HUES64 (cell line): ENCODE data around the gene CCDC69. TPM values are rescaled to one million over a fixed set of nuclear protein-coding genes. Genes with fewer than 3 reads are reported as not detected.

Experiments used
- H3K27ac ChIP-seq: 2 replicates; pipeline ENCODE4 v1.7.0; 2013; ENCODE audit warnings: low read depth, low read length, inconsistent platforms
- H3K27me3 ChIP-seq: 2 replicates; pipeline ENCODE4 v1.6.1; 2013; ENCODE audit warnings: mild to moderate bottlenecking, low read length; ENCODE audit not compliant: insufficient read depth
- H3K36me3 ChIP-seq: 2 replicates; pipeline ENCODE4 v1.6.1; 2013; ENCODE audit warnings: mild to moderate bottlenecking, low read length; ENCODE audit not compliant: insufficient read depth
- H3K4me1 ChIP-seq: 2 replicates; pipeline ENCODE4 v1.6.1; 2013; ENCODE audit warnings: mild to moderate bottlenecking, low read length, moderate library complexity; ENCODE audit not compliant: insufficient read depth
- H3K4me3 ChIP-seq: 2 replicates; pipeline ENCODE4 v1.5.1; 2013; ENCODE audit warnings: mild to moderate bottlenecking, low read length, moderate library complexity
- H3K9ac ChIP-seq: 2 replicates; pipeline ENCODE4 v1.6.1; 2013; ENCODE audit warnings: mild to moderate bottlenecking, low read depth, low read length
- H3K9me3 ChIP-seq: 2 replicates; pipeline ENCODE4 v1.6.1; 2013; ENCODE audit warnings: low read depth, low read length; ENCODE audit not compliant: insufficient read depth
- WGBS: fragments of 150-250, 120-280 bp; methylation state at CpG from one replicate; pipeline ENCODE4 v1.1.7; 2013; ENCODE audit warnings: missing lambda C conversion rate; 5-methylcytosine and 5-hydroxymethylcytosine counted together
- polyA plus RNA-seq, 2 experiments: library from polyadenylated mRNA; stranded (reverse); fragments of 50-300 nt; gene quantifications; one replicate each; pipeline ENCODE4 v1.2.3, GENCODE V29; 2013

CCDC69 gene
- polyA plus RNA-seq (2013, experiment 1 of 2) = 5.4 TPM
- 4.9 TPM for polyA plus RNA-seq (2013, experiment 2 of 2)

- Histone ChIP-seq H3K4me1 (peaks cover 14% of the 10 kb centered on the region), H3K9ac (peak within 1 kb of the TSS; percentile 61), H3K9me3 (no peaks in the 10 kb centered on the region), H3K36me3 (no peaks in the 10 kb centered on the region), H3K4me3 (peak within 1 kb of the TSS; percentile 77), H3K27me3 (peaks cover 19% of the 10 kb centered on the region), H3K27ac (no peak within 1 kb of the TSS)
- 2% methylated on average over 58 of the region's 58 CpGs for WGBS
Measured at GRCh38 chr5:151223447-151224264, at the start of gene CCDC69. CCDC69 (minus strand) TSS chr5:151224092; CDS start chr5:151223970, 122 bp downstream.

DNA sequence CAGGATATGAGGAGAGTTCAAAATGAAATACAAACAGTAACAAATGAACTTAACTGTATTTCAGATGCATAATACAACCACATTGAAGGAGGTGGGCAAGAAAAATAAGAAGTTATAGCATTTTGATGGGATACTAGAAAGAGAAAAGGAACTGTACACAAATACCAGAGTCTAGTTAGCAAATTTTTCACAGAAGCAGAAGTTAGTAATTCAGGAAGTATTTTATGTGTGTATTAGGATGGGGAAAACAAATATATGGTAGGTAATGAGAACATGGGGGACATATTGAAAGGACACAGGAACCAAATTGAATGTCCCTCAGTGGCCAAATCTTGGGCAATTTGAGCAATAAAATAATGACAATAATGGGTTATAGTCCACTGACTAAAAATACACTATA is 47.4 kb upstream of the CCDC69 start:
- H3K36me3 ChIP-seq = peaks cover 15% of the 10 kb centered on the region

DNA sequence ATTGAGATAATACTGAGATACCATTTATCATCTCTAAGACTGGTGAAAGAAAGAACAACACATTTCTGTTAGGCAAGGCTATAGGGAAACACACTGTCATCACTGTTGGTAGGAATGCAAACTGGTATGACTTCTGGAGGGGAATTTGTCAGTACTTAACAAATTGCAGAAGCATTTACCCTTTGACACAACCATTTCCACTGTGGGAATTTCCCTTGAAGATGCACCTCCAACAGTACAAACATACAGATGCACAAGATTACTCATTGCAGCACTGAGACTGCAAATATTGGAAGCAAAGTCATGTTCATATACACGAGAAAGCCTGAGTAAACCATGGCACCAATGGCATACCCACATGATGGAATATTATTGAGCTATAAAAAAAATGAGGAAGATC is 46.7 kb upstream of the CCDC69 start:
- Histone ChIP-seq H3K36me3 (peaks cover 15% of the 10 kb centered on the region), H3K27me3 (no peaks in the 10 kb centered on the region), H3K4me1 (no peaks in the 10 kb centered on the region), H3K9me3 (no peaks in the 10 kb centered on the region), H3K27ac (no peak overlapping the region), H3K9ac (no peak overlapping the region), H3K4me3 (no peak overlapping the region)
- 100% methylated on average over 1 of the region's 1 CpG for WGBS

More for the DNA sequence above, 47.4 kb upstream of the CCDC69 start:
- Histone ChIP-seq H3K4me1 (no peaks in the 10 kb centered on the region), H3K9ac (no peak overlapping the region), H3K9me3 (no peaks in the 10 kb centered on the region), H3K4me3 (no peak overlapping the region), H3K27me3 (no peaks in the 10 kb centered on the region), H3K27ac (no peak overlapping the region)

DNA sequence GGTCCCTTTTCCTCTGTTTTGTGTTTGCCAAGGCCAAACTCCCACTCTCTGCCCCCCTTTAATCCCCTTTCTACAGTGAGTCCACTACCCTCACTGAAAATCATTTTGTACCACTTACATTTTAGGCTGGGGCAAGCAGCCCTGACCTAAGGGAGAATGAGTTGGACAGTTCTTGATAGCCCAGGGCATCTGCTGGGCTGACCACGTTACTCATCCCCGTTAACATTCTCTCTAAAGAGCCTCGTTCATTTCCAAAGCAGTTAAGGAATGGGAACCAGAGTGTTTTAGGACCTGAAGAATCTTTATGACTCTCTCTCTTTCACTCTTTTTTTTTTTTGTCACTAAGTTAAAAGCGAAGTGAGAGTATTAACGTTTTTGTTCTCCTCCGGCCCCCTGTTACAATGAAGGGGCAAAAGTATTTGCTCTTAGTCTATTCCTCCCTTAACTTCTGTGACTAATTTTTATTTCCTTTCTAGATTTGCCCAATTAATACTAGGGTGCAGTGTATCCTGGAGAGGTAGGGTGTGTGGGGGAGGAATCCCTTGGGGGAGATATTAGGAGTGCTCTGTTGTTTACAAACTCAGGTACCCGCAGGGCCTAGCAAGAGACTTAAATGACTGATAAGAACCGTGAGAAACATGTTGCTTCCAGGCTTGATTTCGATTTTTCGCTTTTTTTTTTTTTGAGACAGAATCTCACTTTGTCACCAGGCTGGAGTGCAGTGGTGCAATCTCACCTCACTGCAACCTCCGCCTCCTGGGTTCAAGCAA is 43.8 kb upstream of the CCDC69 start:
- Histone ChIP-seq H3K27ac (no peak overlapping the region), H3K27me3 (no peaks in the 10 kb centered on the region), H3K9ac (no peak overlapping the region), H3K9me3 (no peaks in the 10 kb centered on the region), H3K36me3 (peaks cover 20% of the 10 kb centered on the region), H3K4me3 (no peak overlapping the region), H3K4me1 (no peaks in the 10 kb centered on the region)
- 94% methylated on average over 11 of the region's 11 CpGs for WGBS

DNA sequence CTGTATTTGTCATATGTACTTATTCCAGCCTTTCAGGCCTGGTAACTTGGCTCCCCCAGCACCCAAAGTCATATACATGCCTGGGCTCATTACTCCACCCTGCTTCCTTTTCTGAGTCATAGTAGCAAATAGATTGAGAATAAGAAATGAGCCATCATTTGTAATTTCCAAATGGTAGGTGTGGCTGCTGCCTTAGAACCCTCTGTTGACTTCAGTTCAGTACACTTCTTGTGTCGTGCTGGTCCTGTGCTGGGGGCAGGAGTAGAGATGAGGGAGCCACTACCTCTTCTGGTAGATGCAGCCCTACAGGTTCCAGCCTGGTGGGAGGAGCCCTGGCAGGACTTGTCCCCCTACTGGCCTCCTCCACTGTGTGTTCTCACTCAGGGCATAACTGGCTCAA is 40.2 kb upstream of the CCDC69 start:
- Histone ChIP-seq H3K4me3 (no peak overlapping the region), H3K27me3 (no peaks in the 10 kb centered on the region), H3K27ac (no peak overlapping the region), H3K9ac (no peak overlapping the region), H3K36me3 (peaks cover 26% of the 10 kb centered on the region), H3K4me1 (no peaks in the 10 kb centered on the region), H3K9me3 (no peaks in the 10 kb centered on the region)
- 79% methylated on average over 1 of the region's 1 CpG for WGBS

GRCh38 chr5:151262532-151262931 is 38.6 kb upstream of the CCDC69 start:
- no peaks in the 10 kb centered on the region for H3K9me3 ChIP-seq
- no peak overlapping the region for H3K9ac ChIP-seq
- 90% methylated on average over 3 of the region's 3 CpGs for WGBS
- no peak overlapping the region for H3K27ac ChIP-seq
- H3K4me1 ChIP-seq = peaks cover 3% of the 10 kb centered on the region; the same call in 1 of the 2 replicates
- H3K27me3 ChIP-seq = no peaks in the 10 kb centered on the region
- H3K36me3 ChIP-seq = peaks cover 22% of the 10 kb centered on the region
- no peak overlapping the region for H3K4me3 ChIP-seq

DNA sequence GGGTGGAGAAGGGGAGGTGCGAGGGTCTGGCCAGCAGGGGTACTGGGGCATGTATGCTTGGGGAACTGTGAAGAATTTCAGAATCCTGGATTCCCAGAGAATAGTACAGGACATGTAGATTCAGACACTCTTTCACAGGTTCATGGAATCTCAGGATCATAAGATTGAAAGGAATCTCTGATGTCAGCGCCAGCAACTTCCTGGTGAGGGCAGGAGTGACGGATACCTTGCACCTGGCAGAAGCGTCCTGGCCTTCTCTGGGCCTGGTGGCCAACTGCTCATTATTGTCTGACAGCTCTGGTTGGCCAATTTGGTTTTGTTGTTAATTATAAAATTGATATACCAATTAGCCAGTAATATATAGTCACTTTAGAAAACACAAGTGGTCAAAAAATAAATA is 36.0 kb upstream of the CCDC69 start:
- H3K9ac ChIP-seq = no peak overlapping the region
- H3K27me3 ChIP-seq = no peaks in the 10 kb centered on the region
- H3K4me1 ChIP-seq = peaks cover 3% of the 10 kb centered on the region; the same call in 1 of the 2 replicates
- H3K9me3 ChIP-seq = no peaks in the 10 kb centered on the region
- H3K36me3 ChIP-seq = peaks cover 11% of the 10 kb centered on the region
- 97% methylated on average over 4 of the region's 4 CpGs for WGBS
- no peak overlapping the region for H3K27ac ChIP-seq
- no peak overlapping the region for H3K4me3 ChIP-seq

DNA sequence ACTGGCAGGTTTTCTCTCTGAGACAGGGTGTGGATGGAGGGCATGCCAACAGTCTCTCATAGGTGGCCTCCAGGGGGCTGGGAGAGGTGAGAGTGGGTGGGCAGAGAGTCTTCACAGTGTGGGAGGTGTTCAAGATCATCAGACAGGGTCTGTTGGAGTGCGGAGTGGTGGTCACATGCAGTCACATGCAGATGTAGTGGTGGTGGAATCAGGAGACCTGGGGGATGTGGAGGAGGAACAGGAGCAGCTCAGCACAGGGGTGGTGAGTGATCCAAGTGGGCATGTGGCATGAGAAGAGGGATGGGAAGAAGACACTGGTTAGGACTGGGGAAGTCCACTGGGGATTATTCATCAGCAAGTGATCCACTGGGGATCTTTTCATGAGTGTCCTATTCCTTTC is 34.9 kb upstream of the CCDC69 start:
- H3K36me3 ChIP-seq = peaks cover 7% of the 10 kb centered on the region
- H3K9me3 ChIP-seq = no peaks in the 10 kb centered on the region
- H3K27ac ChIP-seq = no peak overlapping the region
- 0% methylated on average over 1 of the region's 1 CpG for WGBS
- H3K9ac ChIP-seq = no peak overlapping the region
- H3K27me3 ChIP-seq = no peaks in the 10 kb centered on the region
- H3K4me3 ChIP-seq = no peak overlapping the region
- peaks cover 6% of the 10 kb centered on the region; the same call in 1 of the 2 replicates for H3K4me1 ChIP-seq

DNA sequence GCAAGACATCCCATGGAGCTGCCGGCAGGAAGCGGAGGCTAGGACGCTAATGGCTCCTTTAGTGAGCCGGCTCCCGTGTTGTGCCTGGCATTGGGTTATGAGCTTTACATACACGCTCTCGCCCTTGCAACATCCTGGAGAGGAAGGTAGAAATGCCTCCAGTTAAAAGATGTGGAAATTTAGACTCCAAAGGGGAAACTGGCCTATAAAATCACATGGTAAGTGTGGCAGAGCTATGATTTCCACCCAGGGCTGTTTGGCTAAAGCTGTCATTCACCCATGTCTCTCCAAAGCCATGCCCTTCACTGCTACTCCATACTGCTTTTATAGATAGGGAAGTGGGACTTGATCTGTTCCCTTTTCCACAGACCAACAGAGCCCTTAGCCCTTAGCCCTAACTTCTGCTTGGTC is 34.3 kb upstream of the CCDC69 start:
- H3K36me3 ChIP-seq = peaks cover 7% of the 10 kb centered on the region
- H3K4me1 ChIP-seq = peaks cover 7% of the 10 kb centered on the region; the same call in 1 of the 2 replicates
- WGBS = 85% methylated on average over 7 of the region's 7 CpGs
- H3K9ac ChIP-seq = no peak overlapping the region
- H3K27ac ChIP-seq = no peak overlapping the region
- no peak overlapping the region for H3K4me3 ChIP-seq
- no peaks in the 10 kb centered on the region for H3K27me3 ChIP-seq
- H3K9me3 ChIP-seq = no peaks in the 10 kb centered on the region

DNA sequence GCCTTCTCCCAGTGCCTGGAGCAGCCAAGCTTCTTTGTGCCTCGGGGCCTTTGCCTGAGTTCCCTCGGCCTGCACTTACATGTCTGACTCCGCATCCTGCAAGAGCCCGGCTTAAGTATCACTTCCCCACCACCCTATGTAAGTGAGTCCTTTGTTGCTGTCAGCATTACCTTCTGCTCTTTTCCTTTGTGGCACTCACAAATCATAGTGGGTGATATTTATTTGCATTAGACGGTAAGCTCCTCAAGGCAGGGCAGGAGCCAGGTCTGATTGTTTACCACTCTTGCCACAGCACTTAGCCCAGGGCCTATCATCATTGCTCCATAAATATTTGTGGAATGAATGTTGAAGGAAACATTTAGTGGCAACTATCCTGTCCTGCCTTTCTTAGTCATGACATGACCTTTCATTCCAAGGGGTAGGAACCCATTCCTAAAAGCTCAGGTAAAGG is 33.9 kb upstream of the CCDC69 start:
- Histone ChIP-seq H3K4me3 (no peak overlapping the region), H3K27ac (no peak overlapping the region)
- WGBS = 86% methylated on average over 5 of the region's 5 CpGs

DNA sequence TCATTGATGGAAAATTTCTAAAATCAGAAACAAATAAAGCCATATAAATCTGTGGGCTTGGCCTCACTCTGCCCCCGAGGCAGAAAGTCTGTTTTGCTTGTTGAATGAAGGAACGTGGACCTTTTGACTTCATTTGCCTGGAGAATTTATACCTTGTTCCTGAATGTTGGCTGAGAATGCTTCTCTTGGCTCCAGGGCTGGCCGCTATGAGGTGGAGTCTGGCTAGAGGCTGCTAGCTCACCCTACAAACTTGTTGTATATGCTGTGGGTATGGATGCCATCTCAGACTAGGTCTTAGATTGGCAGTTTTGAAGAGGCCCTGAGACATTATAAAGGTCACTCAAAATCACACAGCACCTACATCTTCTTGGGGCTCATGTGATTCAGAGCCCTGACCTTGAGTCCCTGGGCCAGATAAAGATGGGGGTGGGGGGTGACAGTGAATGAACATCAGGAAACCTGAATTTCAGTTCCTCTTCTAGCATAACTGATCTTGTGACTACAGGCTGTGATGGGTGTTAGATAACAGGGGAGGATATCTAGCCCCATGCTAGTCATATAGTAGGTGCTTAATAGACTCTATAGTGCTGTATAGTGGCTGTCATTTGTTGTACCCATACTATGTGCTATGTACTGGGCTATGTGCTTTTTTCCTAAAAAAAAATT is 31.9 kb upstream of the CCDC69 start:
- Histone ChIP-seq H3K27ac (no peak overlapping the region), H3K27me3 (no peaks in the 10 kb centered on the region), H3K36me3 (peaks cover 2% of the 10 kb centered on the region), H3K4me1 (peaks cover 13% of the 10 kb centered on the region), H3K4me3 (no peak overlapping the region), H3K9ac (no peak overlapping the region), H3K9me3 (no peaks in the 10 kb centered on the region)
- WGBS = 93% methylated on average over 3 of the region's 3 CpGs

More for the DNA sequence above, 33.9 kb upstream of the CCDC69 start:
- Histone ChIP-seq H3K36me3 (peaks cover 7% of the 10 kb centered on the region), H3K9me3 (no peaks in the 10 kb centered on the region), H3K27me3 (no peaks in the 10 kb centered on the region), H3K9ac (no peak overlapping the region), H3K4me1 (peaks cover 7% of the 10 kb centered on the region; the same call in 1 of the 2 replicates)
